Naive thymus-derived CD8-positive, alpha-beta T cell (primary cell): Measurements from ENCODE around the gene ZNF365. TPM values are rescaled to one million over a fixed set of nuclear protein-coding genes. Genes with fewer than 3 reads are reported as not detected.

Experiments
- ATAC-seq, 2 donors: fragments of 150-1000 bp; cut with Tn5 transposase in 1 of 2; sonication (Bioruptor Pico), chemical (Tn5 transposase) in 1 of 2; 1 replicate in 1 of 2; 2 replicates in 1 of 2; pipeline ENCODE4 v1.10.0; 2021; ENCODE audit warnings: mild to moderate bottlenecking in 2 of 2, moderate library complexity in 2 of 2
- POLR2A ChIA-PET: fragments of 350-600 bp; sonication (Branson Sonifier 250); formaldehyde crosslinking; loops from one replicate; lab custom pipeline; 2021; ENCODE audit warnings: antibody characterized with exemption; lab: Charles Lee
- DNase-seq, 10 donors: peaks; one replicate each; pipeline versions ENCODE4 v3.0.0 to v3.0.0-alpha.2; 2020 to 2022
- H3K27ac Mint-ChIP-seq, 10 donors: one replicate each; pipeline ENCODE4 v1.8.0; 2020 to 2022; ENCODE audit warnings: mild to moderate bottlenecking in 10 of 10, mixed read lengths in 10 of 10, moderate library complexity in 4 of 10, inconsistent platforms in 1 of 10
- H3K27me3 Mint-ChIP-seq, 5 donors: one replicate each; pipeline ENCODE4 v1.8.0; 2021 to 2022; ENCODE audit warnings: mixed read lengths in 5 of 5
- H3K36me3 Mint-ChIP-seq, 3 donors: one replicate each; pipeline ENCODE4 v1.8.0; 2020 to 2022; ENCODE audit warnings: mixed read lengths in 3 of 3, mild to moderate bottlenecking in 2 of 3, inconsistent platforms in 1 of 3
- H3K4me1 Mint-ChIP-seq, 4 donors: one replicate each; pipeline ENCODE4 v1.8.0; 2021 to 2022; ENCODE audit warnings: mixed read lengths in 4 of 4
- H3K4me3 Mint-ChIP-seq, 10 donors: one replicate each; pipeline ENCODE4 v1.8.0; 2020 to 2022; ENCODE audit warnings: mild to moderate bottlenecking in 10 of 10, mixed read lengths in 10 of 10, moderate library complexity in 6 of 10, inconsistent platforms in 1 of 10
- H3K9me3 Mint-ChIP-seq, 9 donors: one replicate each; pipeline ENCODE4 v1.8.0; 2020 to 2022; ENCODE audit warnings: mixed read lengths in 9 of 9, mild to moderate bottlenecking in 3 of 9, inconsistent platforms in 1 of 9, moderate library complexity in 1 of 9
- polyA plus RNA-seq, 3 donors: library from polyadenylated mRNA; unstranded; fragments of 300-500 nt; fragmentation: Illumina TruSeq; gene quantifications; one replicate each; pipeline ENCODE4 v1.2.3, GENCODE V29; 2021
- total RNA-seq, 8 experiments: library from RNA in 2 of 8; stranded (reverse) in 2 of 8; gene quantifications; one replicate each; pipeline ENCODE4 v1.2.3 and lab custom pipeline; 2021 to 2026

Gene ZNF365
- total and polyA plus RNA-seq, 5 experiments from 2014 or later = 0.07 to 2.9 TPM; not detected in 3

- Mint-ChIP-seq H3K27ac (peak overlapping the region in 1 of 10 donors; percentile 63), H3K9me3 (no peaks in the 10 kb centered on the region), H3K4me1 (peaks cover 0 to 28% (median under 1%) of the 10 kb centered on the region in 4 donors), H3K36me3 (no peaks in the 10 kb centered on the region), H3K4me3 (no peak overlapping the region), H3K27me3 (peaks cover 6 to 22% (median 18%) of the 10 kb centered on the region in 5 donors)
- DNase-seq = no peak
- ATAC-seq = no peak
- POLR2A ChIA-PET = no interaction called here
These were observed 5.8 kb downstream of the ZNF365 start for GRCh38 chr10:62380016-62380415.

- ATAC-seq (no peak), DNase-seq (no peak)
- H3K36me3 Mint-ChIP-seq = no peaks in the 10 kb centered on the region
- POLR2A ChIA-PET = no interaction called here
- H3K27me3 Mint-ChIP-seq = peaks cover 0 to 9% (median 6%) of the 10 kb centered on the region in 5 donors
- H3K9me3 Mint-ChIP-seq = no peaks in the 10 kb centered on the region
- H3K27ac Mint-ChIP-seq = no peak overlapping the region
- peaks cover 0 to 20% (median 0%) of the 10 kb centered on the region in 4 donors for H3K4me1 Mint-ChIP-seq
- no peak overlapping the region for H3K4me3 Mint-ChIP-seq
These were observed 7.4 kb downstream of the ZNF365 start for GRCh38 chr10:62381385-62382102.

- Mint-ChIP-seq H3K27ac (peak overlapping the region in 1 of 10 donors; percentile 33), H3K4me3 (no peak overlapping the region), H3K27me3 (peaks cover 0 to 7% (median 4%) of the 10 kb centered on the region in 5 donors), H3K9me3 (no peaks in the 10 kb centered on the region), H3K4me1 (peaks cover 0 to 19% (median 0%) of the 10 kb centered on the region in 4 donors), H3K36me3 (no peaks in the 10 kb centered on the region)
- DNase-seq = no peak
- POLR2A ChIA-PET = no interaction called here
- no peak for ATAC-seq
These were observed 8.7 kb downstream of the ZNF365 start for GRCh38 chr10:62382831-62383230.

- H3K4me1 Mint-ChIP-seq = peaks cover 0 to 19% (median 0%) of the 10 kb centered on the region in 4 donors
- peak overlapping the region in 3 of 10 donors; percentile 16 to 41 (median 41) for H3K4me3 Mint-ChIP-seq
- H3K27me3 Mint-ChIP-seq = peaks cover 0 to 11% (median 1%) of the 10 kb centered on the region in 5 donors
- H3K9me3 Mint-ChIP-seq = no peaks in the 10 kb centered on the region
- POLR2A ChIA-PET = no interaction called here
- H3K27ac Mint-ChIP-seq = peak overlapping the region in 3 of 10 donors; percentile 32 to 75 (median 32)
- no peaks in the 10 kb centered on the region for H3K36me3 Mint-ChIP-seq
- peak in 2 of 10 donors; percentile 6 to 43 for DNase-seq
- ATAC-seq = no peak
These were observed 9.9 kb downstream of the ZNF365 start for GRCh38 chr10:62384057-62384446.

- no peaks in the 10 kb centered on the region for H3K36me3 Mint-ChIP-seq
- H3K4me1 Mint-ChIP-seq = peaks cover 0 to 19% (median 0%) of the 10 kb centered on the region in 4 donors
- ATAC-seq (no peak), DNase-seq (no peak)
- H3K9me3 Mint-ChIP-seq = no peaks in the 10 kb centered on the region
- peak overlapping the region in 3 of 10 donors; percentile 32 to 75 (median 32) for H3K27ac Mint-ChIP-seq
- peaks cover 0 to 11% (median 1%) of the 10 kb centered on the region in 5 donors for H3K27me3 Mint-ChIP-seq
- POLR2A ChIA-PET = no interaction called here
- peak overlapping the region in 3 of 10 donors; percentile 16 to 41 (median 41) for H3K4me3 Mint-ChIP-seq
These were observed 10.4 kb downstream of the ZNF365 start for GRCh38 chr10:62384447-62385081.

- ATAC-seq (no peak), DNase-seq (no peak)
- peaks cover 0 to 19% (median 0%) of the 10 kb centered on the region in 4 donors for H3K4me1 Mint-ChIP-seq
- POLR2A ChIA-PET = no interaction called here
- H3K4me3 Mint-ChIP-seq = no peak overlapping the region
- H3K27ac Mint-ChIP-seq = no peak overlapping the region
- H3K36me3 Mint-ChIP-seq = no peaks in the 10 kb centered on the region
- no peaks in the 10 kb centered on the region for H3K9me3 Mint-ChIP-seq
- peaks cover 0 to 11% (median 1%) of the 10 kb centered on the region in 5 donors for H3K27me3 Mint-ChIP-seq
These were observed 12.5 kb downstream of the ZNF365 start for GRCh38 chr10:62386356-62387320.

- H3K4me1 Mint-ChIP-seq = peaks cover 0 to 15% (median 0%) of the 10 kb centered on the region in 4 donors
- H3K36me3 Mint-ChIP-seq = no peaks in the 10 kb centered on the region
- DNase-seq = no peak
- H3K27ac Mint-ChIP-seq = no peak overlapping the region
- peaks cover 0 to 4% (median 3%) of the 10 kb centered on the region in 5 donors for H3K27me3 Mint-ChIP-seq
- POLR2A ChIA-PET = no interaction called here
- H3K9me3 Mint-ChIP-seq = no peaks in the 10 kb centered on the region
- ATAC-seq = no peak
- H3K4me3 Mint-ChIP-seq = no peak overlapping the region
These were observed 14.2 kb downstream of the ZNF365 start for GRCh38 chr10:62388328-62388727.

- H3K4me3 Mint-ChIP-seq = no peak overlapping the region
- peaks cover 0 to 12% (median 4%) of the 10 kb centered on the region in 5 donors for H3K27me3 Mint-ChIP-seq
- no peaks in the 10 kb centered on the region for H3K4me1 Mint-ChIP-seq
- no peak overlapping the region for H3K27ac Mint-ChIP-seq
- POLR2A ChIA-PET = no interaction called here
- H3K36me3 Mint-ChIP-seq = no peaks in the 10 kb centered on the region
- DNase-seq (no peak), ATAC-seq (no peak)
- H3K9me3 Mint-ChIP-seq = no peaks in the 10 kb centered on the region
These were observed 16.5 kb downstream of the ZNF365 start for GRCh38 chr10:62390497-62391176.

GRCh38 chr10:62393237-62393636, 19.1 kb downstream of the ZNF365 start:
- Mint-ChIP-seq H3K27me3 (peaks cover 4 to 15% (median 11%) of the 10 kb centered on the region in 5 donors), H3K9me3 (no peaks in the 10 kb centered on the region), H3K4me1 (no peaks in the 10 kb centered on the region), H3K4me3 (no peak overlapping the region), H3K36me3 (no peaks in the 10 kb centered on the region), H3K27ac (no peak overlapping the region)
- DNase-seq (no peak), ATAC-seq (no peak)
- POLR2A ChIA-PET = no interaction called here

GRCh38 chr10:62394556-62395018, 20.4 kb downstream of the ZNF365 start:
- Mint-ChIP-seq H3K27ac (no peak overlapping the region), H3K27me3 (peaks cover 4 to 17% (median 10%) of the 10 kb centered on the region in 5 donors), H3K4me3 (no peak overlapping the region), H3K4me1 (no peaks in the 10 kb centered on the region), H3K36me3 (no peaks in the 10 kb centered on the region), H3K9me3 (no peaks in the 10 kb centered on the region)
- DNase-seq (no peak), ATAC-seq (no peak)
- POLR2A ChIA-PET = no interaction called here

- Mint-ChIP-seq H3K4me1 (no peaks in the 10 kb centered on the region), H3K36me3 (no peaks in the 10 kb centered on the region), H3K27me3 (peaks cover 4 to 17% (median 11%) of the 10 kb centered on the region in 5 donors), H3K9me3 (no peaks in the 10 kb centered on the region), H3K4me3 (no peak overlapping the region), H3K27ac (no peak overlapping the region)
- ATAC-seq = no peak
- no peak for DNase-seq
- POLR2A ChIA-PET = no interaction called here
These were observed 21.7 kb downstream of the ZNF365 start for GRCh38 chr10:62395892-62396291.

- Mint-ChIP-seq H3K4me3 (no peak overlapping the region), H3K4me1 (no peaks in the 10 kb centered on the region), H3K27ac (no peak overlapping the region), H3K9me3 (no peaks in the 10 kb centered on the region), H3K36me3 (no peaks in the 10 kb centered on the region), H3K27me3 (peaks cover 4 to 17% (median 11%) of the 10 kb centered on the region in 5 donors)
- DNase-seq = no peak
- ATAC-seq = no peak
- POLR2A ChIA-PET = no interaction called here
These were observed 22.7 kb downstream of the ZNF365 start for GRCh38 chr10:62396864-62397263.
